ENCODE measurements around the gene SNAPC2. TPM values are rescaled to one million over a fixed set of nuclear protein-coding genes. Genes with fewer than 3 reads are reported as not detected.
A peak's percentile ranks its signal among the peaks of the same experiment; 100 is the strongest.
"Not testable (repeated sequence)": the region's sequence is repeated elsewhere in the genome, so short reads cannot be mapped to it uniquely, and the experiment has no call there.

SNAPC2 gene
- total and polyA plus RNA-seq, 12 donors = 5.7 to 26.1 (median 9.5) TPM

GRCh38 chr19:7928741-7929701 is 8.9 kb downstream of the SNAPC2 start:
- Histone ChIP-seq H3K4me3 (no peak overlapping the region), H3K27me3 (peaks cover 0 to 8% (median 0%) of the 10 kb centered on the region in 7 donors), H3K27ac (peak overlapping the region in 9 of 10 donors; percentile 29 to 69 (median 56)), H3K9me3 (no peaks in the 10 kb centered on the region), H3K36me3 (peaks cover 17 to 48% (median 39%) of the 10 kb centered on the region in 9 donors), H3K4me1 (peaks cover 9 to 50% (median 32%) of the 10 kb centered on the region in 9 donors)
- DNase-seq (no peak), ATAC-seq (peak in 1 of 8 donors; percentile 8)
- intact Hi-C loops (cut with DNase I) = loop anchor here in 4 of 10 donors (5.0 to 10.0 kb wide), 2 partner anchors 74 to 77 kb away; no protein-coding TSS in a partner anchor
- 61% methylated on average over 23 to 24 of the region's 24 CpGs for WGBS, 2 donors
- TF ChIP-seq, protein P1, sequence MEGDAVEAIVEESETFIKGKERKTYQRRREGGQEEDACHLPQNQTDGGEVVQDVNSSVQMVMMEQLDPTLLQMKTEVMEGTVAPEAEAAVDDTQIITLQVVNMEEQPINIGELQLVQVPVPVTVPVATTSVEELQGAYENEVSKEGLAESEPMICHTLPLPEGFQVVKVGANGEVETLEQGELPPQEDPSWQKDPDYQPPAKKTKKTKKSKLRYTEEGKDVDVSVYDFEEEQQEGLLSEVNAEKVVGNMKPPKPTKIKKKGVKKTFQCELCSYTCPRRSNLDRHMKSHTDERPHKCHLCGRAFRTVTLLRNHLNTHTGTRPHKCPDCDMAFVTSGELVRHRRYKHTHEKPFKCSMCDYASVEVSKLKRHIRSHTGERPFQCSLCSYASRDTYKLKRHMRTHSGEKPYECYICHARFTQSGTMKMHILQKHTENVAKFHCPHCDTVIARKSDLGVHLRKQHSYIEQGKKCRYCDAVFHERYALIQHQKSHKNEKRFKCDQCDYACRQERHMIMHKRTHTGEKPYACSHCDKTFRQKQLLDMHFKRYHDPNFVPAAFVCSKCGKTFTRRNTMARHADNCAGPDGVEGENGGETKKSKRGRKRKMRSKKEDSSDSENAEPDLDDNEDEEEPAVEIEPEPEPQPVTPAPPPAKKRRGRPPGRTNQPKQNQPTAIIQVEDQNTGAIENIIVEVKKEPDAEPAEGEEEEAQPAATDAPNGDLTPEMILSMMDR (IDR thresholded peaks at IDR 0.05) = peak in 6 of 9 donors; percentile 4 to 39 (median 24)

- Histone ChIP-seq H3K36me3 (peaks cover 17 to 58% (median 47%) of the 10 kb centered on the region in 9 donors), H3K4me1 (peaks cover 9 to 42% (median 28%) of the 10 kb centered on the region in 9 donors)
- H3K27me3 ChIP-seq; intact Hi-C loops (cut with DNase I); H3K4me3 ChIP-seq; DNase-seq; H3K27ac ChIP-seq; ATAC-seq; H3K9me3 ChIP-seq: not testable (repeated sequence)
- 92% methylated on average over 10 to 11 of the region's 11 CpGs for WGBS, 2 donors
These were observed 9.9 kb downstream of the SNAPC2 start for GRCh38 chr19:7930030-7930429.

GRCh38 chr19:7930765-7931164 is 10.6 kb downstream of the SNAPC2 start:
- DNase-seq (no peak), ATAC-seq (no peak)
- Histone ChIP-seq H3K27ac (peak overlapping the region in 2 of 10 donors; percentile 35 to 50), H3K36me3 (peaks cover 17 to 66% (median 53%) of the 10 kb centered on the region in 9 donors), H3K4me1 (peaks cover 9 to 38% (median 28%) of the 10 kb centered on the region in 9 donors), H3K9me3 (no peaks in the 10 kb centered on the region), H3K27me3 (no peaks in the 10 kb centered on the region), H3K4me3 (no peak overlapping the region)
- TF ChIP-seq, protein P1 (IDR thresholded peaks at IDR 0.05) = no peak
- WGBS, 2 donors = 77 to 81% methylated on average over 7 of the region's 7 CpGs
- intact Hi-C loops (cut with DNase I) = no loop called here

DNA sequence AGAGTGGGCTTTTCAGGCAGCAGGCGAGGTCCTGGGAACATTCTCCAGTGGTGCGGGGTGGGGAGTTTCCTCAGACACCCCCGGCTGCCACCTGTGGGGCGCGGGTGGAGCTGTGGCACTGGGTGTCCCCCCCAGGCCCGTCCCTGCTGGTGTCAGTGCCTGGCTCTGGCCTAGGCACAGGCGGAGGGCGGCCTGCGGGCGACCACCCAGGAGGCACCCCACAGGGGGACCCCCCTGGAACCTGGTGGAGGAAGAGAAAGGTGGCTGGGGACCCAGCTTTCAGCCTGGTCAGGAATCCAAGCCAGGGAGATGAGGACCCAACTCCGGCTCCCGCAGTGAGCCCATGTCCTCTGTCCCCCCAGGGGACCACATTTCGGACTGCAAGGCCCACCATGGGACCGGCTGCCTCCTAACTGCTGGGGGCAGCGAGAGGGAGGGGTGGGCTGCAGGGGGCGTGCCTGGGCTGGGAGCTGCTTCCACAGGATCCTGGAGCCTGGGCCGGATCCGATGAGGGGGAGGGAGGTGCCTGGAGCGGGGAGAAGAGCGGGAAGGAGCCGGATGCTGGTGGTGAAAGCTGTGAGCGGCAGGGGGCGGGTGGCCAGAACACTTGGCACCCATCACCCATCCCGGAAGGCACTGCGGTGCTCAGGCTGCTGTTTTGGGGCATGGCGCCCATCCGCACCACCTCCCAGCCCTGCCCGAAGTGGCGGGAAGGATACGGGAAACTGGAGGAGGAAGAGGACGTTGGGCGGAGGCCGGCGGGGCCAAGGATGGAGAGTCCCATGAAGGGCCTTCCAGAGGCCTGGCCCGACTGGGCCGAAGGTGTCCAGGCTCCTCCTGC is 11.3 kb downstream of the SNAPC2 start:
- no peaks in the 10 kb centered on the region for H3K9me3 ChIP-seq
- peak overlapping the region in 3 of 10 donors; percentile 10 to 50 (median 35) for H3K27ac ChIP-seq

More for the DNA sequence above, 11.3 kb downstream of the SNAPC2 start:
- TF ChIP-seq, protein P1 (IDR thresholded peaks at IDR 0.05) = no peak
- intact Hi-C loops (cut with DNase I) = no loop called here
- 86 to 87% methylated on average over 36 of the region's 36 CpGs for WGBS, 2 donors
- Histone ChIP-seq H3K4me3 (no peak overlapping the region), H3K27me3 (no peaks in the 10 kb centered on the region), H3K4me1 (peaks cover 6 to 35% (median 24%) of the 10 kb centered on the region in 9 donors), H3K36me3 (peaks cover 17 to 72% (median 60%) of the 10 kb centered on the region in 9 donors)
- DNase-seq (no peak), ATAC-seq (no peak)

Data from heart right ventricle (tissue), 16 donors.